GM18870 (cell line): ENCODE measurements around the gene SORL1-AS1.

Experiments used
- ATAC-seq: cut with Tn5 transposase; IDR thresholded peaks from one replicate; pipeline ENCODE4 v1.9.1; 2021; ENCODE audit warnings: moderate library complexity; ENCODE audit not compliant: unreplicated experiment

Gene SORL1-AS1

GRCh38 chr11:121406291-121406690 lies 46.5 kb downstream of the SORL1-AS1 start:
- no peak for ATAC-seq

- no peak for ATAC-seq
Observed at GRCh38 chr11:121405646-121406045, 47.1 kb downstream of the SORL1-AS1 start.

GRCh38 chr11:121394785-121395184 lies 58.0 kb downstream of the SORL1-AS1 start:
- ATAC-seq = no peak

- ATAC-seq = no peak
Observed at GRCh38 chr11:121393855-121394254, 58.9 kb downstream of the SORL1-AS1 start.

- no peak for ATAC-seq
Observed at GRCh38 chr11:121391914-121392313, 60.9 kb downstream of the SORL1-AS1 start.

GRCh38 chr11:121389651-121390050 lies 63.1 kb downstream of the SORL1-AS1 start:
- no peak for ATAC-seq
